Transverse colon (tissue), 4 donors: ENCODE data around the gene EIF3J. TPM values are rescaled to one million over a fixed set of nuclear protein-coding genes. Genes with fewer than 3 reads are reported as not detected.
A peak's percentile ranks its signal among the peaks of the same experiment; 100 is the strongest.

Source experiments
- DNase-seq: peaks from one replicate; pipeline ENCODE4 v3.0.0-alpha.2; 2019
- H3K27ac ChIP-seq, 4 donors: fragments of 200-600 bp; sonication (generic); 2 replicates each; pipeline ENCODE4 v1.5.1; 2016 to 2018; ENCODE audit warnings: inconsistent platforms in 4 of 4
- H3K27me3 ChIP-seq: fragments of 200-600 bp; sonication (generic); 2 replicates; pipeline ENCODE4 v1.5.1; 2017; ENCODE audit warnings: inconsistent platforms
- H3K36me3 ChIP-seq, 4 donors: fragments of 200-600 bp; sonication (generic); 2 replicates each; pipeline ENCODE4 v1.5.1; 2017 to 2019; ENCODE audit warnings: inconsistent platforms in 4 of 4
- H3K4me1 ChIP-seq, 4 donors: fragments of 200-600 bp; sonication (generic); 2 replicates each; pipeline ENCODE4 v1.5.1; 2017 to 2020; ENCODE audit warnings: inconsistent platforms in 4 of 4
- H3K4me3 ChIP-seq, 4 donors: fragments of 200-600 bp; sonication (generic); 1 replicate in 1 of 4; 2 replicates in 3 of 4; pipeline versions ENCODE4 v1.5.1 to v1.6.1; 2017 to 2019; ENCODE audit warnings: inconsistent platforms in 4 of 4
- H3K9me3 ChIP-seq, 2 donors: fragments of 200-600 bp; sonication (generic); 2 replicates each; pipeline ENCODE4 v1.5.1; 2017 to 2019; ENCODE audit warnings: inconsistent platforms in 2 of 2
- EP300 ChIP-seq: sonication (generic); formaldehyde crosslinking; IDR thresholded peaks from one replicate; pipeline ENCODE4 v1.6.1; 2017; ENCODE audit warnings: antibody characterized with exemption, low read depth
- POLR2A ChIP-seq: fragments of 450-650 bp; IDR thresholded peaks from one replicate; pipeline ENCODE4 v1.6.1; 2016; ENCODE audit warnings: antibody characterized with exemption, mild to moderate bottlenecking, moderate library complexity
- POLR2AphosphoS5 ChIP-seq, 3 donors: sonication (generic); formaldehyde crosslinking; IDR thresholded peaks; one replicate each; pipeline ENCODE4 v1.6.1; 2016; ENCODE audit warnings: antibody characterized with exemption in 3 of 3
- WGBS, 2 donors: methylation state at CpG; one replicate each; pipeline ENCODE4 v1.1.5; 2018; ENCODE audit warnings: low coverage in 1 of 2; 5-methylcytosine and 5-hydroxymethylcytosine counted together
- in situ Hi-C, 4 donors: fragments of 200-750 bp; cut with MboI; loops; one replicate each; pipeline versions ENCODE4 v1.15.0 to v1.15.1; 2017; ENCODE audit warnings: low sequenced_read_pairs in 3 of 4, low pct_ligation_motif_present in 1 of 4, low pct_unique_long_range_greater_than_20kb in 1 of 4
- intact Hi-C: fragments of 100-400 bp; cut with DNase I; formaldehyde crosslinking; loops from one replicate; pipeline ENCODE4 v1.15.1; 2023; ENCODE audit warnings: low total_unique reads
- total RNA-seq, 4 donors: library from RNA; depleted of rRNA; stranded (reverse); fragments of >200 nt; gene quantifications; one replicate each; pipeline ENCODE4 v1.1.0, GENCODE V29; 2016
- TF ChIP-seq, protein P1 (sequence below), 5 experiments: fragments of 200-600 bp in 3 of 5; fragments of 450-650 bp in 2 of 5; sonication (generic) in 3 of 5; IDR thresholded peaks; 1 replicate in 2 of 5; 2 replicates in 3 of 5; pipeline ENCODE4 v1.5.1; 2016 to 2017; ENCODE audit warnings: antibody characterized with exemption in 5 of 5, inconsistent platforms in 3 of 5, mild to moderate bottlenecking in 2 of 5, moderate library complexity in 1 of 5

Gene EIF3J
- total RNA-seq, 4 donors from 2014 or later: 27.7 to 55.6 (median 42.2) TPM

GRCh38 chr15:44588541-44588940, 51.6 kb downstream of the EIF3J start:
- no peak for TF ChIP-seq POLR2A
- TF ChIP-seq POLR2AphosphoS5 (IDR thresholded peaks at IDR 0.05): no peak
- TF ChIP-seq, protein P1, sequence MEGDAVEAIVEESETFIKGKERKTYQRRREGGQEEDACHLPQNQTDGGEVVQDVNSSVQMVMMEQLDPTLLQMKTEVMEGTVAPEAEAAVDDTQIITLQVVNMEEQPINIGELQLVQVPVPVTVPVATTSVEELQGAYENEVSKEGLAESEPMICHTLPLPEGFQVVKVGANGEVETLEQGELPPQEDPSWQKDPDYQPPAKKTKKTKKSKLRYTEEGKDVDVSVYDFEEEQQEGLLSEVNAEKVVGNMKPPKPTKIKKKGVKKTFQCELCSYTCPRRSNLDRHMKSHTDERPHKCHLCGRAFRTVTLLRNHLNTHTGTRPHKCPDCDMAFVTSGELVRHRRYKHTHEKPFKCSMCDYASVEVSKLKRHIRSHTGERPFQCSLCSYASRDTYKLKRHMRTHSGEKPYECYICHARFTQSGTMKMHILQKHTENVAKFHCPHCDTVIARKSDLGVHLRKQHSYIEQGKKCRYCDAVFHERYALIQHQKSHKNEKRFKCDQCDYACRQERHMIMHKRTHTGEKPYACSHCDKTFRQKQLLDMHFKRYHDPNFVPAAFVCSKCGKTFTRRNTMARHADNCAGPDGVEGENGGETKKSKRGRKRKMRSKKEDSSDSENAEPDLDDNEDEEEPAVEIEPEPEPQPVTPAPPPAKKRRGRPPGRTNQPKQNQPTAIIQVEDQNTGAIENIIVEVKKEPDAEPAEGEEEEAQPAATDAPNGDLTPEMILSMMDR (IDR thresholded peaks at IDR 0.05): no peak
- no peak for TF ChIP-seq EP300
- DNase-seq: no peak
- in situ Hi-C loops: no loop called here
- Histone ChIP-seq H3K4me3 (no peak overlapping the region), H3K27ac (no peak overlapping the region), H3K36me3 (peaks cover 0 to 94% (median 40%) of the 10 kb centered on the region in 4 donors), H3K9me3 (no peaks in the 10 kb centered on the region), H3K27me3 (no peaks in the 10 kb centered on the region), H3K4me1 (no peaks in the 10 kb centered on the region)
- WGBS, 2 donors: 56 to 75% methylated on average over 5 of the region's 5 CpGs
- intact Hi-C loops: no loop called here

GRCh38 chr15:44591326-44591725, 54.4 kb downstream of the EIF3J start:
- no peak overlapping the region for H3K27ac ChIP-seq
- 92% methylated on average over 1 of the region's 1 CpG; no CpG with 5 or more reads in 1 of the 2 donors for WGBS, 2 donors
- H3K27me3 ChIP-seq: no peaks in the 10 kb centered on the region
- no peak for DNase-seq
- intact Hi-C loops (no loop called here), in situ Hi-C loops (loop anchor here in 2 of 4 donors (10.0 kb wide), 2 partner anchors 63 to 143 kb away; partner anchors contain the start of gene TRIM69 (in 1 of the 2))
- no peaks in the 10 kb centered on the region for H3K4me1 ChIP-seq
- TF ChIP-seq POLR2AphosphoS5 (IDR thresholded peaks at IDR 0.05): no peak
- TF ChIP-seq, protein P1 (IDR thresholded peaks at IDR 0.05): no peak
- no peak for TF ChIP-seq POLR2A
- TF ChIP-seq EP300: no peak
- peaks cover 0 to 95% (median 41%) of the 10 kb centered on the region in 4 donors for H3K36me3 ChIP-seq
- no peaks in the 10 kb centered on the region for H3K9me3 ChIP-seq
- H3K4me3 ChIP-seq: no peak overlapping the region

GRCh38 chr15:44593042-44593736, 56.2 kb downstream of the EIF3J start:
- in situ Hi-C loops (loop anchor here in 2 of 4 donors (10.0 kb wide), 2 partner anchors 62 to 142 kb away; partner anchors contain the start of gene TRIM69 (in 1 of the 2)), intact Hi-C loops (no loop called here)
- Histone ChIP-seq H3K36me3 (peaks cover 0 to 90% (median 44%) of the 10 kb centered on the region in 4 donors), H3K9me3 (no peaks in the 10 kb centered on the region), H3K4me1 (no peaks in the 10 kb centered on the region), H3K4me3 (no peak overlapping the region), H3K27ac (no peak overlapping the region), H3K27me3 (no peaks in the 10 kb centered on the region)
- WGBS, 2 donors: 89% methylated on average over 7 of the region's 7 CpGs; no CpG with 5 or more reads in 1 of the 2 donors
- DNase-seq: no peak
- no peak for TF ChIP-seq EP300
- no peak for TF ChIP-seq POLR2A
- TF ChIP-seq, protein P1 (IDR thresholded peaks at IDR 0.05): peak; percentile 11 to 33 (median 18)
- TF ChIP-seq POLR2AphosphoS5 (IDR thresholded peaks at IDR 0.05): no peak

GRCh38 chr15:44595246-44595645, 58.3 kb downstream of the EIF3J start:
- in situ Hi-C loops (loop anchor here in 2 of 4 donors (10.0 kb wide), 2 partner anchors 60 to 140 kb away; partner anchors contain the start of gene TRIM69 (in 1 of the 2)), intact Hi-C loops (no loop called here)
- DNase-seq: no peak
- H3K27me3 ChIP-seq: no peaks in the 10 kb centered on the region
- H3K36me3 ChIP-seq: peaks cover 0 to 81% (median 43%) of the 10 kb centered on the region in 4 donors
- H3K4me1 ChIP-seq: no peaks in the 10 kb centered on the region
- no peak overlapping the region for H3K4me3 ChIP-seq
- H3K27ac ChIP-seq: no peak overlapping the region
- TF ChIP-seq POLR2AphosphoS5 (IDR thresholded peaks at IDR 0.05): no peak
- TF ChIP-seq EP300: no peak
- WGBS, 2 donors: 73% methylated on average over 1 of the region's 1 CpG; no CpG with 5 or more reads in 1 of the 2 donors
- no peaks in the 10 kb centered on the region for H3K9me3 ChIP-seq
